ENCODE data around the gene HOXC5.

Gene HOXC5

GRCh38 chr12:54021432-54022013 lies 11.3 kb upstream of the HOXC5 start:
- no peak for FAIRE-seq

DNA sequence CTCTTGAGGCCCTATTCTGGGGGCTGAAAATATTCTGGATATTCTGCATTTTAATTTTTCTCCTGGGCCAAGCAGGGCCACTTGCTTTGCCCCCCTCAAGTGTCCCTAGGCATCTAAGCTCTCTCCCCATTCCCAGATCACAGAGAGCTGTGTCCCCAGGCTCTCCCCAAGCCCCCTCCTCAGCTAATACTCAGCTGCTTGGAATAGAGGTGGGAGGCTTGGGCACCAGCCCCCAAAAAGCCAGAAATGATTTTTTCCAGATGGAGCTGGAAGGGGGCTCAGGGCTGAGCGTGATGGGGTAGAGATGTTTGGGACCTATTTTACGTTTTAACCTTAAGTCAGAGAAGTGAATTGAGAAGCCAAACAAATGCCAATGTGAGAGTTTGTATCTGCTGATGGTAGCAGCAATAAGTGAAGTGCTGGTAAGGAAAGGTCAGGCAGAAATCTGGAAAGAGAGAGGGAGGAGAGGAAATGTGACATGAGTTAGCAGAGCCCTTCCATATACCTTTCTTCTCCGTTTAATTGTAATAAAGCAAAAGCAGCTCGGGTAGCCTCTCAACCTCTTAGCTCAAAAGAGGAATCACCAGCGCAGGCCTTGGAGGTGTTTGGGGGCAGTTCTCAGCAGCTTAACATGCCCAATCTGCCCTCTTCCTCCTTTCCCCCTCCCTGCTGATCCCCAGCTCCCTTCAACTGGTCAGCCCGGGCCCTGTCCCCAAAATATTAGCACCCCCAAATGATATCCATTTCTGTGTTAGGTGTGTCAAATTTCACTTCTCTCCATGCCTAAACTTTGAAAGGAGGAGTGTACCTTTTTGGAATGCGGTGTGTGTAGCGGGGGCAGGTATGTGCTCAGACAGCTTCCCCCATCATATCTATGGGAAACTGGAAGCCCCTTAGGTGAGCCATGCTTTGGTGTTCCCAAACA lies 9.6 kb upstream of the HOXC5 start:
- no peak for FAIRE-seq

DNA sequence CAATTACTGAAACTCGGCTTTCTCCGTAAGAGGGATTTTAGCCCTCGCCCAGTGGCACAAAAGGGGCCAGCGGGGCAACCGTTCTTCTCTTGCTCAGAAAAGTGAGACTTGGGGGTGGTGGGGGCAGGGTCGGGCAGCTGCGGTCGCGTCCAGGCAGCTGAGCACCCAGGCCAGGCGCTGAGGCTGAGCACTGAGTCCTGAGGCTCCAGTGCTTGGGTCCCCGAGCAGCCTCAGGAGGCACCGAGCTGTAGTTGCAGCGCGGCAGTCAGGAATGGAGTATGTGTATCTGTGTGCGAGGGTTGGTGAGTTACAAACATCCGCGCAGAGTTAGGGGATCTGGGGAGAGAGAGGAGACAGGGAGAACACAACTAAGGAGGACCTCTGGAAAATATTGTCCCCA lies 8.7 kb upstream of the HOXC5 start:
- no peak for FAIRE-seq

GRCh38 chr12:54024581-54025305 lies 8.1 kb upstream of the HOXC5 start:
- no peak for FAIRE-seq

GRCh38 chr12:54025499-54026405 lies 7.1 kb upstream of the HOXC5 start:
- no peak for FAIRE-seq

GRCh38 chr12:54026640-54027441 lies 6.0 kb upstream of the HOXC5 start:
- no peak for FAIRE-seq

DNA sequence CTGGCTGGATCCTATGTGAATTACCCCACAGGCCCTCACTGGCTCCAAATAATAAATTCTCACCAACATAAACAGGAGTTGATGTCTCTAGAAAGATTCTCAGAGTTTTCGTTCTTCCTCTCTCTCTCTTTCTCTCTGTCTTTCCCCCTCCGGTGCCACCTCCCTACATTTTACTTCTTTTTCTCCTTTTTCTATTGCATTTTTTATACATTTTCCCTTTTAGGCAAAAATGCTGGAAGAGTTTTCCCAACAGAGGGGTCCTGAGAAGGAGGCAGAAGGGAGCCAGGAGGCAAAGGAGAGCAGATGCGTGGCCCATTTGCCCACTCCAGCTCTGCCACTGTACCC lies 5.4 kb upstream of the HOXC5 start:
- no peak for FAIRE-seq

GRCh38 chr12:54028314-54029201 lies 4.3 kb upstream of the HOXC5 start, which contains the start of gene HOXC6:
Gene HOXC6, plus strand, starts transcription at chr12:54028440. Its CDS starts 82 bp downstream, at chr12:54028522.
- FAIRE-seq, result no peak

- no peak for FAIRE-seq
Observed at GRCh38 chr12:54029529-54030441, 3.1 kb upstream of the HOXC5 start.

DNA sequence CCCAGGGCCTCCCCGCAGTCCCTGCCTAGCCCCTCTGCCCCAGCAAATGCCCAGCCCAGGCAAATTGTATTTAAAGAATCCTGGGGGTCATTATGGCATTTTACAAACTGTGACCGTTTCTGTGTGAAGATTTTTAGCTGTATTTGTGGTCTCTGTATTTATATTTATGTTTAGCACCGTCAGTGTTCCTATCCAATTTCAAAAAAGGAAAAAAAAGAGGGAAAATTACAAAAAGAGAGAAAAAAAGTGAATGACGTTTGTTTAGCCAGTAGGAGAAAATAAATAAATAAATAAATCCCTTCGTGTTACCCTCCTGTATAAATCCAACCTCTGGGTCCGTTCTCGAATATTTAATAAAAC lies 2.4 kb upstream of the HOXC5 start:
- FAIRE-seq, result no peak

DNA sequence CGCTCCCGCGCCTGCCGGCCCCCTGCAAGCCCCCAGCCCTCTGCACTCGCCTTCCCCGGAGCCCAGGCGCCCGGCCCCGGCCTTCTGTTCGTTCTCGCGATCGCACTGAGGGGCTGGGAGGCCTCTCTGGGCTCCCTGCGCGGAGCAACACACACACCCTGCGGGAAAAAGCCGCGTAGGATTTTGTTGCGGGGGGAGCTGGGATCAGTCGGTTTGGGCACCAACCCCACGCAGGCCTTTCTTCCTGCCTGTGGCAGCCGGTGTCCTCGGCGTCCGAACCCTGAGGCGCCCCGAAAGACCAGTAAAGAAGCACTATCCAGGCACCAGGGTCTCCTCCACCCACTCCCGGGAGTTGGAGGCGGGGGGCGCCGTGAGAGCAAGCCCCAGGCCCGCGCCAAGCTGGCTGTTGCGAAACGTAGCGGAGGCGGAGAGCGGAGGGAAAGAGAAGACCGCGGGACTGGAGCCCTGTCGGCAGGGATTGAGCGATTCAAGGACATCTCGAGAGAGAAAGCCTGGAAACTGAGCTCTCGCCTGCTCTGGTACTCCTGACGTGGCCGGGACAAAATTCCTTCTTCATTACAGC lies 1.9 kb upstream of the HOXC5 start:
- no peak for FAIRE-seq

DNA sequence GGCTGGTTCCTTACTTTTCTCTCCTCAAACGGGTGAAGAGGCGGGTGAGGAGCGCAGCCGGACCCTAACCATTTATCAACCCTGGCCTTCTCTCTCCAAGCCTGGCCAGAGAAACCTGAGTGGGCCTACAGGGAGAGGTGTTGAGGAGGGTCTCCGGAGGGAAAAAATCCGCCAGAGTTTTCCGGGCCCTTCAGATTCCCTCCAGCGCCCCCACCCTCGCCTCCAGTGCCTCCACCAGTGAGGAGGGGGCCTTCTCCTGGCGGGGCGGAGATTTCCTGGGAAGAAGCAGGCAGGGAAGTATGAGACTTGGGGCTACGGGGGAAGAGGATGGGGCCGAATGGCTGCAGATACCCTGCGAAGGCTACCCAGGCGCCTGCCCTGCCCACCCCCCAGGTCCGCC lies 1.4 kb upstream of the HOXC5 start:
- FAIRE-seq, result no peak

DNA sequence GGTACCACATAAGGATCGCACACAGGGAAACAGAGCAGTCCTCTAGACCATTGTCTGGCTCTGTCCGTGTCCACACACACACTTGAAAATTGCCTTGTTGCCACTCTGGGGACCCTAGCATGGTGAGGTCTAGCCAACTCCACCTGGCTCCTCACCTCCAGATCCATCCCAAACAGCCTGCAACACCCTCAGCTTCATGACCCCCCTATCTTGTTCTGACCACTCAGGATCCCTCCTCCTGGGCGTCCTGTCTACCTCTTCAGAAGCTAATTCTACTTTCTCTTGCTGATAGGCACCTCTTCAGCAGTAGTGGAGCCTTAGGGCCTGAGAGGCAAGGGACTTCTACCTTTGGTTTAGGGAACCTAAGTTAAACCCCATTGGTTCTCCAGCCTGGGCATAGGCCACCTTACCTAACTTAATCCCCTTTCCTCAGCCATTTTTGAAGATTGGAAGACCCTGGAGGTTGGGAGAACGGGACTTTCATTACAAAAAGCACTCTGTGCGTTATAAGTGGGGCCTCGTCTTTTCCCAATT lies 697 bp upstream of the HOXC5 start:
- no peak for FAIRE-seq

- no peak for FAIRE-seq
Observed at GRCh38 chr12:54033106-54033979, 493 bp downstream of the HOXC5 start.

- FAIRE-seq, result no peak
Observed at GRCh38 chr12:54033980-54034784, 1.3 kb downstream of the HOXC5 start.

GRCh38 chr12:54034785-54035310 lies 2.0 kb downstream of the HOXC5 start:
- no peak for FAIRE-seq

Measured in endometrium (tissue), 2 donors.